GM18498 (cell line): Measurements from ENCODE around the gene PPP1CA.
A peak's percentile ranks its signal among the peaks of the same experiment; 100 is the strongest.

Experiments used
- ATAC-seq: cut with Tn5 transposase; IDR thresholded peaks from one replicate; pipeline ENCODE4 v1.9.1; 2021; ENCODE audit warnings: mild to moderate bottlenecking, moderate library complexity; ENCODE audit not compliant: unreplicated experiment

The PPP1CA gene

GRCh38 chr11:67401495-67402191 is at the start of gene PPP1CA:
PPP1CA (minus strand) TSS chr11:67401858; CDS start chr11:67401782, 76 bp downstream.
- peak; percentile 78 for ATAC-seq

DNA sequence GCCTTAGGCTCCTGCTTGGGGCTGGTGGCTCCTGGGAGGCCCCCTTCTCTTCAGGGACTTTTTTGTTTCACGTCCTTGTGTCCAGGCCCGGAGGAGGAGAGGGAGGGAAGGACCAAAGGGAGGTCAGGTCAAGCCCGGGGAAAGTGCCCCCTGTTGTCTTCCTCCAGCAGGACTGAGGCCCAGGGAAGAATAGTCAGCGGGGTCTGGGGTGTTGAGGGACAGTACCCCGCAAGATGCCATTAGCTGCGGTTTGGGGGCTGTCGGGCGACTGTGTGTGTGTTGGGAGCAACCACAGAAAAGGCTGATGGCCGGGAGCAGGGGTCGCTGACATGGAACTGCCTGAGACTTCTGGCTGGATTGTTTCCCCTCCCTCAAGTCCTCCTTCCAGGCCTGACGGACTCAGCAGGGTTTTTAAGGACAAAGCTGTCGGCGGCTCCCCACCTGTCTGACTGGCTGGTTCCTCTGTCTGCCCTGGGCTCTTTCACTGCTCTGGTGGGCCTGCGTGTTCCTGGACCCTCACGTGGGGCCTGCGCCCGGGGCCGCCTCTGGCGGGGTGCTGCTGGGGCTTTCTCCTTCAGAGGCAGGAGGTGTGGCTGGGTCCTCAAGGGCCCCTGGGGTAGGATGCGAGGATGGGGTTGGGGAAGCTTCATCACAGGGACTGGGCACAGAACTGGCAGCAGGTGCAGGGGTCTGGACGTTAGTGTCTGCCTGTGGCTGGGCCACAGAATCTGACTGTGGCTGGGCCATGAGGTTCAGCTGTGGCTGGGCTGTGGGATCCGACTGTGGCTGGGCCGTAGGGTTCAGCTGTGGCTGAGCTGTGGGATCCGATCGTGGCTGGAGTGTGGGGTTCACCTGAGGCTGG is 49.4 kb upstream of the PPP1CA start:
- no peak for ATAC-seq

DNA sequence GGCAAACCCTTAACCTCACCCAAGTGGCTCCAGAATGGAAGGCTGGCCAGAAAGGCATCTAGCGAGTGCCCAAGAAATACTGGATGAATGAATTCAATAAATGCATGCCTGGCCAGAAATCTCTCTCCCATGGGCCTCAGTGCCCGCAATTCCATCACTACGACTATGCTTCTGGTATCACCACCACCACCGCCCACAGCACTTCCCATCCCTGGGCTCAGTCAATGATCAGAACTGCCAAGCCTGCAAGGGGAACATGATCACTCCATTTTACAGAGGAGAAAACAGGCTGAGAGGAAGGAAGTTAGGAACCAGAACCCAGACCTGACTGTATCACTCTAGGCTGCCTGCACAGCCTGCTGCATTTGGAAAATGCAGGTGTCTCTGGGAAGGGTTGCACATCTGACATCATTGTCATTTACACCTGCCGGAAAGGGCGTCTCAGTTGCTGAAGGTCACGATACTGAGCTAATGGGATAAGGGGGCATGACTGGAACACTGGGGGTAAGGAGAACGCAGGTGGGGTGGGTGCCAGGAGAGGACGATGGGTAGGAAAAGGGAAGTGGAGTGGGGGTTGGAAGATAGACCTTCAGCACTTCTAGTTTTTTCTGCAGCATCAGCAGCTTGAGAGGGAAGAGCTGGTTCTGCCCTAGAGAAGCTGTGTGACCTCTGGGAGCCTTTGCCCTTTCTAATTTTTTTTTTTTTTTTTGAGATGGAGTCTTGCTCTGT is 47.6 kb upstream of the PPP1CA start:
- ATAC-seq = no peak

DNA sequence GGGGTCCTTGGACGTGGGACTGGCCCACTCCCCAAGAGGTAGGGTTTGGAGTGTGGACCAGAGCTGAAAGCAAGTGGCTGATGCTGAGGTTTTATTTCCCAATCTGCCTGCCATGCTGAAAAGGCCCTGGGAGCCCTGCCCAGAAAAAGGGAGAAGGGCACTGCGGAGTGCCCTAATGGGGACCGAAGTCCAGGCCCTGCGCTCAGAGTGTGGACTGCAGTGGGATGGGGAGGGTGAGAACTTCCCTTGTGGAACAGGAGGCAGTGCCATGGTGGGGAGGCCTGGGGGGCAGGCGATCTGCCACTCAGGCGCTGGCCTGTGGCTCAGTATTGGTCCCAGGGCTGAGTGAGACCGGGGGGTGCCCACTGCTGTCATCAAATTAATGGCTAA is 46.6 kb upstream of the PPP1CA start:
- ATAC-seq = no peak

DNA sequence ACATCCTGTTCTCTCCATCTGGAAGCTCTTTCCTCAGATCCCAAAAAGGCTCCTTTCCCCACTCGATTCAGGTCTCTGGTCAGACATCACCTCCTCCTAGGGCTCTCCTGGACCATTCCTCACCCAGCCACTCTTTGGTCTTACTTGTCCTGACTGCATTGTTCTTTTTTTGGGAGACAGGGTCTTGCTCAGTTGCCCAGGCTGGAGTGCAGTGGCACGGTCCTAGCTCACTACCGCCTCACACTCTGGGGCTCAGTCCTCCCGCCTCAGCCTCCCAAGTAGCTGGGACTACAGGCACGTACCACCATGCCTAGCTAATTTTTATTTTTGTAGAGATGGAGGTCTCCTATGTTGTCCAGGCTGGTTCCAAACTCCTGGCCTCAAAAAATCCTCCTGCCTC is 43.9 kb upstream of the PPP1CA start:
- no peak for ATAC-seq

GRCh38 chr11:67442504-67443404 is 41.1 kb upstream of the PPP1CA start:
- ATAC-seq = peak; percentile 6

DNA sequence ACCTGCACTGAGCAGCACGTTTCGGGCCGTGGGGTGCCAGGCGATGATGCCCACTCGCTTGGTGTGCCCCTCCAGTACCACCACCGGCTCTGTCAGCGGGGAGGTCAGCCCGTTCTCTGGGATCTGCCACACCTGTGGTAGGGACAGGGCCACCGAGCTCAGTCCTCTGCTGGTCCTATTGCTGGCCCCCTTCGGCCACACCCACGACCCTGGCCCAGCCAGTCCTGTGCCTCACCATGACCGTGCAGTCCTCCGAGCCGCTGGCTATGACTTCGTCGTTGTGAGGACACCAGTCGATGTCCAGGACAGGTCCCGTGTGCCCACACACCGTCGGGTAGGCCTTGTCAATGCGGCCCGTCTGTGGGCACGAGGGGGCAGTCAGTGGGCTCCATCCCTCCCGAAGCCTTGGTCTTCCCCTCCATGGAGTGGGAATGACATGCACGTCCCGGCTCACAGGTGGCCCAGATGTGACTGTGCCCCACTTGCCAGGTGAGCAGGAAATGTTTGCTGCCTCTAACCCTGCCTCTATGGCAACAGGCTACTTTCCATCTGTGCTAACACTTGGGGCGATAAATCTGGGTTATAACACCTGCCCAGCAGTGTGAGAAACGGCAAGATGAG is 40.2 kb upstream of the PPP1CA start:
- no peak for ATAC-seq

GRCh38 chr11:67441098-67441563 is 39.5 kb upstream of the PPP1CA start:
- no peak for ATAC-seq

DNA sequence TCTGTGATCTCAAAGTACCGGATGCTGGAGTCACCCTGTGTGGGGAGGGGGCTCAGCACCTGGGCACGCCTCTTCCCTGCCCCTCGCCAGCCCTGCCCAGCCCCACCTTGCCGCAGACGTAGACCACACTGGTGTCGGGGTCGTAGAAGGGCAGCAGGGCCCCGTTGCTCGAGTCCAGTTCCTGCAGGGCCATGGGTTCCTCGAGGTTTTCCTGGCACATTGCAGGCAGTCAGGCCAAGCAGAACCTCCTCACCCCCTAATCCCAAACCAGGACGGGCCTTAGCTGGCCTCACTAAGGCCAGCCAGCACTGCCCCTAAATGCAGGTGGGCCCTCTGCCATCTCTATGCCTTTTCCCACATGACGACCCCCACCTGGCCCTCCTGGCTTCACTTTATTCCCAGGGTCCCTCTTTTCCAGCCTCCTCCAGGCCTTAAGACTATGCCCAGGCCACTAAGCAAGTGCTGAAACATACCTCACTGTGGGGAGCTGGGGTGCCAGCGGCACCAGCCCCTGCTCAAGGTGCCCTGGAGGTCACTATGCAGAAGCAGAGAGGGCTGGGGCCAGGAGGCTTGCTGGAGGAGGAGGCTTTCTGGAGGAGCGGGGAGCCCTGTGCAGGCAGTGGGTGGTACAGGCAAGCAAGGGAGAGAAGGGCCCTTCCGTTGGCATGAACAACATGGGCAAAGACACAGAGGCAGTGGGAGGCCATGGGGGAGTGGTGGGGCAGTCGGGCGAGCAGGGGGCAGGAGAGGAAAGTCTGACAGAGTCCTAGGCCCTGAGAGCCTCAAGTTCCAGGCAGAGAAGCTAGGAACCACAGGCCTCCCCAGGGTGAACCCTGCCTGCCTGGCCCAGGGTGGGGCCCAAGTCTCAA is 38.8 kb upstream of the PPP1CA start:
- no peak for ATAC-seq

- no peak for ATAC-seq
Observed at GRCh38 chr11:67439321-67440228, 37.9 kb upstream of the PPP1CA start.

GRCh38 chr11:67438158-67438902 is 36.7 kb upstream of the PPP1CA start:
- no peak for ATAC-seq

DNA sequence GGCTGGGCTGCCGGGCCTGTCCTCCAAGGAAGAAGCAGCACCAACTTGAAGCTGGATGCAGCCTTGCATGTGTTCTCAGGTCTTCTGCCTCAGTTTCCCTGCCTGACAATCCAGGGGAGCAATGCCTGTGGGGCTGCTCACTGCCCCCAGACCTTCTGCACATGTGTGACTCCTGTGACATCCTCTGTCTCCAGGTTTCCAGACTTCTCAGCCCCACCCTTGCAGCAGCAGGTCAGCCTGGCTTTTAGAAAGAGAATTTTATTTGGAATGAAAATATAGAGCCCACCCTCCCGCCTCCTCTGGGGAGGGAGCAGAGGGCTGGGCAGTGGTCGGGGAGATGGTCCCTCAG is 36.1 kb upstream of the PPP1CA start:
- no peak for ATAC-seq

GRCh38 chr11:67437082-67437808 is 35.6 kb upstream of the PPP1CA start, which contains the start of gene PTPRCAP:
PTPRCAP (minus strand) TSS chr11:67437682; CDS start chr11:67437619, 63 bp downstream.
- ATAC-seq = peak; percentile 33

GRCh38 chr11:67436459-67437081 is 34.9 kb upstream of the PPP1CA start:
- peak; percentile 33 for ATAC-seq

DNA sequence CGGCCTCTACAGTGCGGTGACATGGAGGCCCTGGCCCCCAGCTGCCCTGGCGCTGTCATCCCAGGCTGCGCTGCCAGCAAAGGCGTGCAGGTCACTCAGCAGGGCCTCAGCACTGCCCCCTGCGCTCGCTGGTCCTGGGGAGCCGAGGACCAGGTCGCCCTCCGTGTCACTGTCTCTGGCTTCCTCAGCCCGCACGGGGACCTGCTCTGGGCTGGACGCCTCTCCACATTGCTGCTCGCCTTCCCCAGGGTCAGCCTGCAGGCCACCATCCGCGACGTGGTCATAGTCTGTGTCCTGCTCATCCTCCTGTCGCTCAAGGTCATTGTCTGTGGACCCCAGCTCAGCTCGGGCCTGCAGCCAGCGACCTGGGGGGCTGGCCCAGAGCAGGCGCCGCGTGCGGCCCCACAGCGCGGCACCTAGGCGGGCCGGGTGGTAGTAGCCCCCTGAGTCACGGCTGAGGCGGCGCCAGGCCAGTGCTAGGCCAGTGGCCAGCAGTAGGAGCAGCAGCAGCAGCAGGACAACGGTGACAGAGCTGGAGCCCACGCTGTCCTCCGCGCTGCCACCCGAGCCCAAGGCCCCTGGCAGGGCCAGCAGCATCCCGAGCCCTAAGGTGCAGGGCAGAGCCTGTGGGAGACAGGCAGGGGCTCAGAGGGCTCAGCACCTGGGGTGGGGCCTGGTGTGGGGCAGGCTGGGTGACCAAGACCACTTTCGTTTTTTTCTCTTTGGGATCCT is 34.2 kb upstream of the PPP1CA start:
- peak; percentile 15 for ATAC-seq
